ENCODE results near the gene IQGAP2.

IQGAP2 gene

GRCh38 chr5:76703707-76704106, 300.6 kb downstream of the IQGAP2 start:
- DNase-seq (ENCODE audit: low read depth in 1 of 2, low spot score in 1 of 2), result no peak

GRCh38 chr5:76704131-76704663, 301.1 kb downstream of the IQGAP2 start:
- DNase-seq (ENCODE audit: low read depth in 1 of 2, low spot score in 1 of 2), result no peak

- no peak for DNase-seq (ENCODE audit: low read depth in 1 of 2, low spot score in 1 of 2)
These were observed 302.5 kb downstream of the IQGAP2 start for GRCh38 chr5:76705574-76705973.

GRCh38 chr5:76709762-76710161, 306.7 kb downstream of the IQGAP2 start:
- no peak for DNase-seq (ENCODE audit: low read depth in 1 of 2, low spot score in 1 of 2)

- DNase-seq (ENCODE audit: low read depth in 1 of 2, low spot score in 1 of 2), result no peak
These were observed 307.9 kb downstream of the IQGAP2 start for GRCh38 chr5:76710991-76711390.

GRCh38 chr5:76714751-76715485, 311.8 kb downstream of the IQGAP2 start:
- DNase-seq (ENCODE audit: low read depth in 1 of 2, low spot score in 1 of 2), result no peak

- DNase-seq (ENCODE audit: low read depth in 1 of 2, low spot score in 1 of 2), result no peak
These were observed 312.3 kb downstream of the IQGAP2 start for GRCh38 chr5:76715486-76715735.

GRCh38 chr5:76715736-76716455, 312.8 kb downstream of the IQGAP2 start, which contains the start of gene F2R:
F2R (plus strand) TSS chr5:76716126; CDS start chr5:76716308, 182 bp downstream.
- no peak for DNase-seq (ENCODE audit: low read depth in 1 of 2, low spot score in 1 of 2)

- no peak for DNase-seq (ENCODE audit: low read depth in 1 of 2, low spot score in 1 of 2)
These were observed 313.5 kb downstream of the IQGAP2 start for GRCh38 chr5:76716456-76717157.

- DNase-seq (ENCODE audit: low read depth in 1 of 2, low spot score in 1 of 2), result no peak
These were observed 314.4 kb downstream of the IQGAP2 start for GRCh38 chr5:76717222-76718083.

GRCh38 chr5:76718381-76718832, 315.3 kb downstream of the IQGAP2 start:
- no peak for DNase-seq (ENCODE audit: low read depth in 1 of 2, low spot score in 1 of 2)

- no peak for DNase-seq (ENCODE audit: low read depth in 1 of 2, low spot score in 1 of 2)
These were observed 315.8 kb downstream of the IQGAP2 start for GRCh38 chr5:76718880-76719279.

GRCh38 chr5:76720988-76721569, 318.0 kb downstream of the IQGAP2 start:
- no peak for DNase-seq (ENCODE audit: low read depth in 1 of 2, low spot score in 1 of 2)

- DNase-seq (ENCODE audit: low read depth in 1 of 2, low spot score in 1 of 2), result no peak
These were observed 320.2 kb downstream of the IQGAP2 start for GRCh38 chr5:76723266-76723665.

GRCh38 chr5:76723906-76724305, 320.8 kb downstream of the IQGAP2 start:
- no peak for DNase-seq (ENCODE audit: low read depth in 1 of 2, low spot score in 1 of 2)

GRCh38 chr5:76724871-76725270, 321.8 kb downstream of the IQGAP2 start:
- DNase-seq (ENCODE audit: low read depth in 1 of 2, low spot score in 1 of 2), result no peak

- DNase-seq (ENCODE audit: low read depth in 1 of 2, low spot score in 1 of 2), result no peak
These were observed 325.9 kb downstream of the IQGAP2 start for GRCh38 chr5:76728965-76729364.

GRCh38 chr5:76729373-76730290, 326.5 kb downstream of the IQGAP2 start:
- no peak for DNase-seq (ENCODE audit: low read depth in 1 of 2, low spot score in 1 of 2)

- no peak for DNase-seq (ENCODE audit: low read depth in 1 of 2, low spot score in 1 of 2)
These were observed 329.4 kb downstream of the IQGAP2 start for GRCh38 chr5:76732405-76733048.
